Measurements from ENCODE around the gene GLT8D1.
"Not testable (repeated sequence)": the region's sequence is repeated elsewhere in the genome, so short reads cannot be mapped to it uniquely, and the experiment has no call there.

Gene GLT8D1

GRCh38 chr3:52678265-52679198 is 27.1 kb downstream of the GLT8D1 start:
- DNase-seq: no peak

GRCh38 chr3:52676201-52676600 is 29.4 kb downstream of the GLT8D1 start:
- not testable (repeated sequence) for DNase-seq

DNA sequence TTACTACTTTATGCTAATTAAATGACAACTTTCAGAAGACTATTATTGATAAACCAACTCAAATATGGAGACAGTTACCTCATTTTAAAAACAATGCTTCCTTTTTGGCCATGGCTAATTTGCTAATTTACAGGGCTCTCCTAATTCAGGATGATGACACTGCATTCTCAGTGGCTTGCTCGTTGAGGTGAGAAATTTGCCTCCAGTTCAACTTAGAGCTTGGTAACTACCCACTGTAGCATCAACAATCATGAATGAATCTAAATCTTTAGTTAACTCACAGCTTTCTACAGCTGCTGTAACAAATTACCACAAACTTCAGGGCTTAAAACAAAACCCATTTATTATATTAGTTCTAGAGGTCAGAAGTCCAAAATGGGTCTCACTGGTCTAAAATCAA is 33.9 kb downstream of the GLT8D1 start:
- DNase-seq: no peak

- DNase-seq: peak; percentile 30 to 36
Observed at GRCh38 chr3:52670621-52671521, 34.7 kb downstream of the GLT8D1 start.

GRCh38 chr3:52663098-52663497 is 42.5 kb downstream of the GLT8D1 start:
- DNase-seq: no peak

DNA sequence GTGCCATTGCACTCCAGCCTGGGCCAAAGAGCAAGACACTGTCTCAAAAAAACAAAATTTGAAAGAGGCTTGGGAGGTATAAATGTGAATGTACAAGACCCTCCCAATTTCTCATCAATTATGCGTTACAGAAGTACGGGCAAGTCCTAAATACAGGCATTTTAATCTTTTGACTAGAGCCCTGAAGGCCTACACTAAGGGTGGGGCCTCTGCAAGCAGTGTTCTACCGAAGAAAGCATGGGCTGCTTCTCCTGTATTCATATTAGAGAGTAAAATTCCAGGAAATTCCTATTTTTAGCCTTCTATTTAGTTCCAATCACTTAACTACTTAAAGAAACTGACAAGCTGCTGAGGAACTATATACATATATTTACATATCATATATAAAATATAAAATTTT is 45.5 kb downstream of the GLT8D1 start:
- no peak for DNase-seq

DNA sequence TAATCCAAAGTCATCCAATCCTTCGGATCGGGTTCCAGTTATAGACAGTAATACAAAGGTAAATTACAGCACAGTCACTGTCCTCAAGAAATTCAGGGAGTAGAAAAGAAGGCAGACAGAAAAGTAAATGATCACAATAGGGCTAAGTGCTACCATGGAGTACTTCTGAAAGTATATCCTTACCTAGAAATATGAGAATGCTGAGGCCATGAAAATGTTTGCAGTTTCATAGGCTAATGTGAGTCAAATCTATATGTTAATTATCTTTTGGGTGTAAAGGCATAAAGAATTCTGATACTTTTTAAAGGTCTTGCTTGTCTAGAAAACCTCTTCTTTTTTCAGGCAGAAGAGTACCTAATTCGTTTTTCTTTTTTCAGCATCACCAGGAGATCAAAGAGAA is 49.7 kb downstream of the GLT8D1 start:
- no peak for DNase-seq

DNA sequence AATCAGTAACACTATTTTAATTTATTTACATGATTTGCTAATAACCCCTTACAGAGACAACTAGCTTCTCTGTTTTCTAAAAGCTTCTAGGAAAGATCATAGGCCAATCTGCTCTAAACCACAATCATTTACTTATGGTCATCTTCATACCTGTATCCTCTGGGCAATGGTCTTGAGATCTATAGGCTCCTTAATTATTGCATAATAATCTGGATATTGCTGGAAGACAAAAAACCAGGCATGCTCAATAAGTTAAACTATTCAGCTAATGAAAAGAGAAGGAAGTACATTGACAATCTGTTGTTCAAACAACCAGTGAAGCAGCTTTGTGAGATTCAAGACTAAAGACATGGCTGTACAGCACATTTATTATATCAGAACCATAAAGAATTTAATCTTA is 54.0 kb downstream of the GLT8D1 start:
- DNase-seq: no peak

- no peak for DNase-seq
Observed at GRCh38 chr3:52650439-52650838, 55.2 kb downstream of the GLT8D1 start.

DNA sequence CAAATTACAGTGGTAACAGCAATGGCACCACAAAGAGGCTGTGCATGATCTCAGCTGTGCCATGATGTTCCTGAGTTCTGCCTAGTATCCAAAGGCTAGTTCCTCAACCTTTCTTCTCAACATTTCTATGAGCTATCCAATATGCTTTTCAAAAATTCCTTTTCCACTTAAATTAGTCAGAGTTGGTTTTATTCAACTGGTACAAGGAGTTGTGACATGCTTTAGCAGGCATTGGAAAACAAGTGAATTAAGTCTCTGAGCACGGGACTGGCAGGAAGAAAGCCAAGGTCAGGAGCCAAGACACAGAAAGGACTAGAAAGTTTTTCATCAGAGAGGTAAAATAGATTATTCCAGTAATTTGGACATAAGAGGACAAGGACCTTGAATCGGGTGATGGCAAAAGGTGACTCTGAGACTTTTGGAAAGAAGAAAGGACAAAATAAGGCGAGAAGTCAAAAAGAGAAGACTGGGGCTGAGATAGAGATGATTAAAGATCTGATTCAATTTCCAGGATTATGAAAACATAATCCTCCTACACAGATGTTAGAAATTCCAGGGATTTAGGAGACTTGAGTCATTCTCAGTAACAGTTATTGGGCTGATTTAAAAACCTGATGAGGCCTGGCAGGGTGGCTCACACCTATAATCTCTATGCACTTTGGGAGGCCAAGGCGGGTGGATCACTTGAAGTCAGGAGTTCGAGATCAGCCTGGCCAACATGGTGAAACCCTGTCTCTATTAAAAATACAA is 56.0 kb downstream of the GLT8D1 start:
- no peak for DNase-seq

DNA sequence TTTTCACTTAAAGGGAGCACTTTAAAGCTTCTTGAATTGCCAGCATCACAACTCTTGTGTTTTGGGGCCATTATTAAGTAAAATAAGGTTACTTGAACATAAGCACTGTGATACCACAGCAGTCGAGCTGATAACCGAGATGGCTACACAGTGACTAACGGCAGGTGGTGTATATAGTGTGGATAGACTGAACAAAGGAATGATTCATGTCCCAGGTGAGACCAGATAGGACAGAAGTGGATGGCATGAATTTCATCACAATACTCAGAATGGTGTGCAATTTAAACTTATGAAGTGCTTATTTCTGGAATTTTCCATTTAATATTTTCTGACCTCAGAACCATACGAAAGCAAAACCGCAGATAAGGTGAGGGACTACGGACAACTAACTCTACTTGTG is 60.0 kb downstream of the GLT8D1 start:
- no peak for DNase-seq
